GM12878 (cell line): Measurements from ENCODE around the gene TOP2A. TPM values are rescaled to one million over a fixed set of nuclear protein-coding genes. Genes with fewer than 3 reads are reported as not detected.

Source experiments
- ATAC-seq: fragments of 200-7000 bp; cut with Tn5 transposase; 3 replicates; pipeline ENCODE4 v1.9.1; 2020; ENCODE audit warnings: mild to moderate bottlenecking, moderate library complexity
- BruUV-seq: library from RNA; stranded (reverse); fragments of 400-500 nt; replicated peaks from 2 replicates; lab custom pipeline; 2021; lab: Mats Ljungman, UMichigan
- CTCF ChIA-PET: fragments of 300-600 bp; sonication (Branson Sonifier 250); formaldehyde crosslinking; extraction: SDS; loops from one replicate; lab custom pipeline; 2021; ENCODE audit warnings: inconsistent platforms; lab: Yijun Ruan, JAX
- POLR2A ChIA-PET: fragments of 350-600 bp; formaldehyde crosslinking; extraction: SDS; loops from one replicate; lab custom pipeline; 2021; ENCODE audit warnings: inconsistent platforms; lab: Charles Lee
- RAD21 ChIA-PET: fragments of 300-600 bp; sonication (Branson Sonifier 250); formaldehyde crosslinking; loops from one replicate; lab custom pipeline; 2023; ENCODE audit warnings: antibody characterized with exemption; ENCODE audit not compliant: unreplicated experiment; lab: Charles Lee
- SMC1A ChIA-PET: fragments of 300-600 bp; sonication (Branson Sonifier 250); formaldehyde crosslinking; loops from one replicate; lab custom pipeline; 2023; ENCODE audit not compliant: unreplicated experiment, uncharacterized antibody; lab: Charles Lee
- DNase-seq: peaks from one replicate; pipeline ENCODE4 v3.0.0-alpha.2; 2011; ENCODE audit warnings: low read depth, low spot score
- FAIRE-seq: peaks from 3 replicates; lab custom pipeline; 2011; peaks lifted over from hg19 to GRCh38; lab: Jason Lieb, UNC
- H2AFZ ChIP-seq: 2 replicates; pipeline ENCODE4 v1.6.0; 2011; ENCODE audit warnings: low read depth, low read length, control low read depth; ENCODE audit not compliant: control insufficient read depth
- H3K27ac ChIP-seq: 2 replicates; pipeline ENCODE4 v1.5.1; 2011; ENCODE audit warnings: control low read depth; ENCODE audit not compliant: control insufficient read depth, insufficient read depth
- H3K27me3 ChIP-seq, 2 experiments: replicated peaks in 1 of 2; 2 replicates each; pipeline versions ENCODE4 v1.6.0 to v1.6.1; 2011; ENCODE audit warnings: low read length in 1 of 2; ENCODE audit not compliant: control insufficient read depth in 2 of 2, insufficient read depth in 2 of 2
- H3K36me3 ChIP-seq, 2 experiments: 2 replicates each; pipeline ENCODE4 v1.5.1; 2011; ENCODE audit warnings: low read length in 1 of 2; ENCODE audit not compliant: control insufficient read depth in 2 of 2, insufficient read depth in 2 of 2
- H3K4me1 ChIP-seq: 2 replicates; pipeline ENCODE4 v1.6.1; 2011; ENCODE audit warnings: mild to moderate bottlenecking, low read length, moderate library complexity, mixed read lengths; ENCODE audit not compliant: control insufficient read depth, insufficient read depth
- H3K4me2 ChIP-seq: 2 replicates; pipeline ENCODE4 v1.6.0; 2011; ENCODE audit warnings: control low read depth; ENCODE audit not compliant: control insufficient read depth, insufficient read depth
- H3K4me3 ChIP-seq: fragments of 200-600 bp; sonication (generic); 2 replicates; pipeline ENCODE4 v1.5.1; 2016
- H3K79me2 ChIP-seq: 2 replicates; pipeline ENCODE4 v1.6.0; 2011; ENCODE audit warnings: low read length; ENCODE audit not compliant: control insufficient read depth, insufficient read depth
- H3K9ac ChIP-seq: 2 replicates; pipeline ENCODE4 v1.8.0; 2011; ENCODE audit warnings: low read length, control low read depth, mixed read lengths; ENCODE audit not compliant: control insufficient read depth, insufficient read depth
- H3K9me3 ChIP-seq: replicated peaks from 3 replicates; pipeline ENCODE4 v1.5.1; 2011; ENCODE audit warnings: mild to moderate bottlenecking, low read length; ENCODE audit not compliant: control insufficient read depth, insufficient read depth
- H4K20me1 ChIP-seq: 2 replicates; pipeline ENCODE4 v1.6.0; 2011; ENCODE audit not compliant: control insufficient read depth, insufficient read depth
- ATF2 ChIP-seq: IDR thresholded peaks from 2 replicates; pipeline ENCODE4 v1.6.1; 2012; ENCODE audit warnings: low read length, inconsistent platforms
- ATF3 ChIP-seq: IDR thresholded peaks from 2 replicates; pipeline ENCODE4 v1.6.1; 2011; ENCODE audit warnings: low read depth, mild to moderate bottlenecking, low read length, moderate library complexity, borderline replicate concordance; ENCODE audit errors: extremely low read depth
- BCLAF1 ChIP-seq: fragments of 450-650 bp; IDR thresholded peaks from 2 replicates; pipeline ENCODE4 v1.6.1; 2017; ENCODE audit warnings: antibody characterized with exemption, mild to moderate bottlenecking, moderate library complexity
- CHD1 ChIP-seq: IDR thresholded peaks from 2 replicates; pipeline ENCODE4 v1.6.1; 2012; ENCODE audit warnings: low read depth, low read length, improper control_type of control experiment
- IRF5 ChIP-seq: fragments of 450-650 bp; IDR thresholded peaks from 2 replicates; pipeline ENCODE4 v1.6.1; 2017; ENCODE audit warnings: borderline replicate concordance
- MXI1 ChIP-seq: fragments of 150-350 bp; IDR thresholded peaks from 2 replicates; pipeline ENCODE4 v1.6.1; 2011; ENCODE audit warnings: low read depth, mild to moderate bottlenecking, inconsistent platforms, low read length, improper control_type of control experiment
- MYC ChIP-seq: IDR thresholded peaks from 2 replicates; pipeline ENCODE4 v1.6.1; 2011; ENCODE audit warnings: mild to moderate bottlenecking, low read length, moderate library complexity, inconsistent platforms; ENCODE audit not compliant: insufficient read depth, insufficient replicate concordance, insufficient read length, severe bottlenecking
- NBN ChIP-seq: fragments of 450-650 bp; IDR thresholded peaks from 2 replicates; pipeline ENCODE4 v1.6.1; 2016
- NFIC ChIP-seq: IDR thresholded peaks from 2 replicates; pipeline ENCODE4 v1.6.1; 2012; ENCODE audit warnings: low read depth, mild to moderate bottlenecking, inconsistent platforms, low read length, moderate library complexity
- NFYB ChIP-seq: IDR thresholded peaks from 2 replicates; pipeline ENCODE4 v1.6.1; 2011; ENCODE audit warnings: low read depth, mild to moderate bottlenecking, low read length, improper control_type of control experiment, moderate library complexity; ENCODE audit not compliant: insufficient read depth
- RAD51 ChIP-seq: fragments of 450-650 bp; IDR thresholded peaks from 2 replicates; pipeline ENCODE4 v1.6.1; 2016; ENCODE audit warnings: moderate library complexity, mild to moderate bottlenecking, inconsistent platforms
- TCF3 ChIP-seq: IDR thresholded peaks from 2 replicates; pipeline ENCODE4 v1.6.1; 2012; ENCODE audit warnings: low read depth, mild to moderate bottlenecking, low read length, borderline replicate concordance; ENCODE audit not compliant: insufficient read depth
- USF1 ChIP-seq: IDR thresholded peaks from 2 replicates; pipeline ENCODE4 v1.6.1; 2011; ENCODE audit warnings: borderline replicate concordance, low read depth, mild to moderate bottlenecking, moderate library complexity, mixed read lengths, low read length; ENCODE audit not compliant: insufficient read depth; ENCODE audit errors: extremely low read length
- ZZZ3 ChIP-seq: IDR thresholded peaks from 2 replicates; pipeline ENCODE4 v1.6.1; 2011; ENCODE audit warnings: low read depth; ENCODE audit not compliant: control insufficient read depth, insufficient read length
- WGBS: methylation state at CpG from one replicate; pipeline ENCODE4 v1.1.6; 2016; ENCODE audit warnings: low lambda C conversion rate; ENCODE audit not compliant: insufficient replicate concordance, insufficient coverage; ENCODE audit errors: missing lambda C conversion rate; 5-methylcytosine and 5-hydroxymethylcytosine counted together
- in situ Hi-C: fragments of 300-500 bp; cut with MboI; formaldehyde crosslinking; loops from 9 replicates; pipeline ENCODE4 v1.14.3; 2018; ENCODE audit warnings: mixed read lengths
- intact Hi-C: fragments of 100-400 bp; cut with micrococcal nuclease; formaldehyde crosslinking; loops from one replicate; pipeline ENCODE4 v1.14.2; 2022; ENCODE audit not compliant: unreplicated experiment
- polyA plus RNA-seq, 11 experiments: library from polyadenylated mRNA; depleted of rRNA in 4 of 11; unstranded in 6 of 11; stranded (reverse) in 5 of 11; fragments of >200 nt; fragmentation: Nextera tagmentation in 4 of 11; fragmentation: Illumina TruSeq in 1 of 11; extraction: Ambion mirVana in 4 of 11; extraction: Trizol in 1 of 11; gene quantifications; 1 replicate in 1 of 11; 2 replicates in 10 of 11; pipeline versions ENCODE4 v1.2.1 to v1.2.3, GENCODE V29; 2011 to 2016; ENCODE audit warnings: inconsistent platforms in 2 of 11, missing spikeins in 2 of 11, low read depth in 1 of 11
- total RNA-seq, 4 experiments: library from RNA; depleted of rRNA in 3 of 4; stranded (reverse); fragments of >200 nt in 3 of 4; fragmentation: Illumina TruSeq in 1 of 4; extraction: Trizol in 1 of 4; gene quantifications; 2 replicates each; pipeline versions ENCODE4 v1.2.1 to v1.2.3, GENCODE V29; 2013 to 2021

TOP2A gene
- total and polyA plus RNA-seq, 10 of the 15 experiments (the other 5 are each of a cell fraction or from before 2014, with no cell fraction given): 117 to 275 (median 232) TPM

- 0 out of 4 replicates have a peak, but pooled peaks cover 0 to 7% of the 10 kb centered on the region in 2 experiments for H3K27me3 ChIP-seq
- no peaks in the 10 kb centered on the region for H3K9me3 ChIP-seq
- no peak overlapping the region for H3K27ac ChIP-seq
- ChIA-PET SMC1A (interaction anchor here (0.7 to 3.1 kb wide), 10 partner anchors 23 to 159 kb away, joined by 3 to 14 read pairs (median 3); no protein-coding TSS in a partner anchor), CTCF (interaction anchor here (0.9 to 16.0 kb wide), 13 partner anchors 10 to 145 kb away, joined by 3 to 289 read pairs (median 6); partner anchors contain the start of gene TOP2A), POLR2A (interaction anchor here (1.2 to 1.8 kb wide), 2 partner anchors 26 to 28 kb away, joined by 3 to 5 read pairs; no protein-coding TSS in a partner anchor), RAD21 (interaction anchor here (0.7 to 16.1 kb wide), 7 partner anchors 28 to 168 kb away, joined by 3 to 175 read pairs (median 4); no protein-coding TSS in a partner anchor)
- H3K79me2 ChIP-seq: no peaks in the 10 kb centered on the region
- no peak overlapping the region for H3K9ac ChIP-seq
- ATAC-seq: no peak
- no peaks in the 10 kb centered on the region for H4K20me1 ChIP-seq
- H3K4me2 ChIP-seq: no peak overlapping the region
- DNase-seq: no peak
- FAIRE-seq: no peak
- H3K4me3 ChIP-seq: no peak overlapping the region
- intact Hi-C loops: no loop called here
- H2AFZ ChIP-seq: no peak overlapping the region
- in situ Hi-C loops: loop anchor here (25.0 kb wide), 1 partner anchor 89 kb away; no protein-coding TSS in a partner anchor
- no peaks in the 10 kb centered on the region for H3K36me3 ChIP-seq
- WGBS: 20% methylated on average over 8 of the region's 8 CpGs
- no TSS peak for BruUV-seq
- peaks cover 19% of the 10 kb centered on the region for H3K4me1 ChIP-seq
- TF ChIP-seq IRF5: no peak
- no peak for TF ChIP-seq NBN
- no peak for TF ChIP-seq BCLAF1
- no peak for TF ChIP-seq CHD1
- TF ChIP-seq ATF2: no peak
- TF ChIP-seq RAD51: no peak
- no peak for TF ChIP-seq NFYB
- TF ChIP-seq MXI1: no peak
- TF ChIP-seq TCF3: no peak
- no peak for TF ChIP-seq ATF3
- TF ChIP-seq NFIC: no peak
- no peak for TF ChIP-seq ZZZ3
- TF ChIP-seq MYC: no peak
- TF ChIP-seq USF1: no peak
These were observed 30.5 kb upstream of the TOP2A start for GRCh38 chr17:40448213-40448638.
